Spleen (tissue), 11 donors: ENCODE measurements around the gene SYNJ1. TPM values are rescaled to one million over a fixed set of nuclear protein-coding genes. Genes with fewer than 3 reads are reported as not detected.

ENCODE experiments used
- DNase-seq: peaks from one replicate; pipeline ENCODE4 v3.0.0-alpha.2; 2020
- H3K27ac ChIP-seq, 8 donors: fragments of 200-600 bp; sonication (generic) in 7 of 8; 1 replicate in 4 of 8; 2 replicates in 4 of 8; pipeline versions ENCODE4 v1.5.0 to v1.8.0; 2016 to 2021; ENCODE audit warnings: inconsistent platforms in 4 of 8, mild to moderate bottlenecking in 4 of 8, moderate library complexity in 1 of 8
- H3K27me3 ChIP-seq, 7 donors: fragments of 200-600 bp; sonication (generic) in 6 of 7; replicated peaks in 1 of 7; 1 replicate in 4 of 7; 2 replicates in 3 of 7; pipeline versions ENCODE4 v1.5.0 to v1.8.0; 2016 to 2021; ENCODE audit warnings: inconsistent platforms in 3 of 7, mild to moderate bottlenecking in 1 of 7
- H3K36me3 ChIP-seq, 6 donors: fragments of 200-600 bp; sonication (generic) in 5 of 6; 1 replicate in 4 of 6; 2 replicates in 2 of 6; pipeline versions ENCODE4 v1.5.0 to v1.8.0; 2016 to 2021; ENCODE audit warnings: inconsistent platforms in 2 of 6
- H3K4me1 ChIP-seq, 6 donors: fragments of 200-600 bp; sonication (generic) in 5 of 6; 1 replicate in 3 of 6; 2 replicates in 3 of 6; pipeline versions ENCODE4 v1.5.0 to v1.8.0; 2016 to 2021; ENCODE audit warnings: inconsistent platforms in 3 of 6
- H3K4me3 ChIP-seq, 8 donors: fragments of 200-600 bp; sonication (generic) in 7 of 8; 1 replicate in 4 of 8; 2 replicates in 4 of 8; pipeline versions ENCODE4 v1.5.0 to v1.8.0; 2016 to 2021; ENCODE audit warnings: inconsistent platforms in 4 of 8, mild to moderate bottlenecking in 4 of 8, moderate library complexity in 2 of 8
- H3K9me3 ChIP-seq, 8 donors: fragments of 200-600 bp; sonication (generic) in 7 of 8; 1 replicate in 4 of 8; 2 replicates in 4 of 8; pipeline versions ENCODE4 v1.5.0 to v1.8.0; 2016 to 2021; ENCODE audit warnings: inconsistent platforms in 4 of 8
- POLR2A ChIP-seq, 3 donors: fragments of 450-650 bp; IDR thresholded peaks; one replicate each; pipeline ENCODE4 v1.5.1; 2017; ENCODE audit warnings: antibody characterized with exemption in 3 of 3, mild to moderate bottlenecking in 1 of 3
- POLR2AphosphoS5 ChIP-seq, 3 donors: sonication (generic); formaldehyde crosslinking; IDR thresholded peaks; one replicate each; pipeline ENCODE4 v1.5.1; 2017; ENCODE audit warnings: antibody characterized with exemption in 3 of 3
- WGBS, 5 donors: extraction: QIAGEN DNeasy Blood & Tissue Kit in 3 of 5; methylation state at CpG; one replicate each; pipeline versions ENCODE4 v1.1.5 to v1.1.7; 2013 to 2018; 5-methylcytosine and 5-hydroxymethylcytosine counted together
- intact Hi-C: fragments of 100-400 bp; cut with DNase I; formaldehyde crosslinking; loops from one replicate; pipeline ENCODE4 v1.15.0; 2023; ENCODE audit warnings: low total_unique reads
- polyA plus RNA-seq, 3 donors: library from polyadenylated mRNA; stranded (reverse); fragments of 200-250 nt; gene quantifications; one replicate each; pipeline ENCODE4 v1.2.1, GENCODE V29; 2013
- total RNA-seq, 7 donors: library from RNA; depleted of rRNA in 3 of 7; stranded (reverse); fragments of >200 nt in 3 of 7; fragmentation: NEBNext Ultra II Directional in 4 of 7; extraction: Animal tissue kit (Norgen Biotek cat#: 25700) in 4 of 7; gene quantifications; one replicate each; pipeline versions ENCODE4 v1.1.0 to v1.2.1, GENCODE V29; 2016 to 2021
- TF ChIP-seq, protein P1 (sequence below), 11 experiments: fragments of 200-600 bp in 7 of 11; fragments of 450-650 bp in 4 of 11; sonication (generic) in 4 of 11; IDR thresholded peaks in 8 of 11; conservative IDR thresholded peaks in 3 of 11; 1 replicate in 7 of 11; 2 replicates in 4 of 11; pipeline versions ENCODE4 v1.4.0 to v1.8.0; 2016 to 2021; ENCODE audit warnings: antibody characterized with exemption in 11 of 11, inconsistent platforms in 4 of 11, mild to moderate bottlenecking in 1 of 11
- donor health status: healthy with polysubstance abuse.
- donor health status: DM: no; HTN: no; CAD: no; lungs with moderate emphysema.
- donor health status: DM: no; HTN: no; CAD: no.
- donor health status: Bipolar disorder and iron deficiency.
- donor health status: healthy.
- donor health status: DM: no; HTN: no; CAD: no.
- donor health status: DM: yes; HTN: yes; CAD: no.

SYNJ1 gene
- total and polyA plus RNA-seq, 10 donors = 3.3 to 30.3 (median 18.7) TPM

DNA sequence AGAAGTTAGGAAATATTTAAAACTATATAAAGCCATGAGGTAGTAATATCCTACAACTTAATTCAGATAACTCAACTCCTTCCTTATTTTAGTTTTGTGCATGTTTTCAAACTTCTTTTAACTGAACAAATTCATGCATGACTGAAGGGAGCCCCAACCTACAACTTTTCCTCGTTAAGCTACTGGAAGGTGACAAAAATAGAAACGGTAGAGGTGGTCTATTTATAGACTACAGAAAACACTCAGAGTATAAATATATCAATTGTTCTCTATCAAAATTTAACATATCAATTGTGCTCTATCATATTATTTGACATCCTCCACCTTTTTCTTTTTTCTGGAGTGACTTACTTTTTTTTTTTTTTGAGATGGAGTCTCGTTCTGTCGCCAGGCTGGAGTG, 16.8 kb downstream of the SYNJ1 start:
- Histone ChIP-seq H3K4me3 (no peak overlapping the region), H3K4me1 (peaks cover 6 to 36% (median 21%) of the 10 kb centered on the region in 6 donors), H3K9me3 (no peaks in the 10 kb centered on the region), H3K27ac (no peak overlapping the region), H3K36me3 (peaks cover 0 to 4% (median 0%) of the 10 kb centered on the region in 6 donors), H3K27me3 (peaks cover 0 to 58% (median 0%) of the 10 kb centered on the region in 7 donors)
- 62 to 85% (median 68%) methylated on average over 4 of the region's 4 CpGs for WGBS, 5 donors
- DNase-seq = no peak
- intact Hi-C loops = no loop called here
- TF ChIP-seq POLR2A (IDR thresholded peaks at IDR 0.05) = no peak

DNA sequence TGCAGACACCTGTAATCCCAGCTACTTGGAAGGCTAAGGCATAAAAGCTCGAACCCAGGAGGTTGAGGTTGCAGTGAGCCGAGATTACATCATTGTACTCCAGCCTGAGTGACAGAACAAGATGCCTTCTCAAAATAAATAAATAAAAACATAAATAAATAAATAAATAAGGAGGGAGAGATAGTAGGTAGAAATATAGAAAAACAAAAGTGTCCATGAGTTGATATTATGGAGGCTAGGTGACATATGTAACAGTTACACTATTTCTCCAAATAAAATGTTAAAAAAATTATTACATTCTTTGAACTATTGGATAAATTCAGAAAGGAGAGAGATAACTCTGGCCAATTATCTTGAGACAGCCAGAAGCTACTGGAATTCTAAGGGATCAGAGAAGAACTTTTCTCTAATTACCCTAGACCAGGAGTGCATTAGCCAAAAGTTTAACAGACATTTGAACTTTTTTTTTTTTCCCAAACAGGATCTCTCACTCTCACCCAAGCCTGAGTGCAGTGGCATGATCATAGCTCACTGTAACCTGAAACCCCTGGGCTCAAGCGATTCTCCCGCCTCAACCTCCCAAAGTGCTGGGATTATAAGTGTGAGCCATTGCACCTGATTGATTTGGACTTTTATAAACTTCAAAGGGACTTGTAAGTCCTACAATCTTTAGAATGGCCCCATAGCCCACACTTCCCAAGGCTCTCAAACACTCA, 17.6 kb downstream of the SYNJ1 start:
- 93 to 99% (median 94%) methylated on average over 4 of the region's 4 CpGs for WGBS, 5 donors
- TF ChIP-seq, protein P1, sequence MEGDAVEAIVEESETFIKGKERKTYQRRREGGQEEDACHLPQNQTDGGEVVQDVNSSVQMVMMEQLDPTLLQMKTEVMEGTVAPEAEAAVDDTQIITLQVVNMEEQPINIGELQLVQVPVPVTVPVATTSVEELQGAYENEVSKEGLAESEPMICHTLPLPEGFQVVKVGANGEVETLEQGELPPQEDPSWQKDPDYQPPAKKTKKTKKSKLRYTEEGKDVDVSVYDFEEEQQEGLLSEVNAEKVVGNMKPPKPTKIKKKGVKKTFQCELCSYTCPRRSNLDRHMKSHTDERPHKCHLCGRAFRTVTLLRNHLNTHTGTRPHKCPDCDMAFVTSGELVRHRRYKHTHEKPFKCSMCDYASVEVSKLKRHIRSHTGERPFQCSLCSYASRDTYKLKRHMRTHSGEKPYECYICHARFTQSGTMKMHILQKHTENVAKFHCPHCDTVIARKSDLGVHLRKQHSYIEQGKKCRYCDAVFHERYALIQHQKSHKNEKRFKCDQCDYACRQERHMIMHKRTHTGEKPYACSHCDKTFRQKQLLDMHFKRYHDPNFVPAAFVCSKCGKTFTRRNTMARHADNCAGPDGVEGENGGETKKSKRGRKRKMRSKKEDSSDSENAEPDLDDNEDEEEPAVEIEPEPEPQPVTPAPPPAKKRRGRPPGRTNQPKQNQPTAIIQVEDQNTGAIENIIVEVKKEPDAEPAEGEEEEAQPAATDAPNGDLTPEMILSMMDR (IDR thresholded peaks at IDR 0.05 in 8 of 11, conservative IDR thresholded peaks at IDR 0.05 in 3 of 11) = no peak
- no peak for TF ChIP-seq POLR2A (IDR thresholded peaks at IDR 0.05)
- no peak for TF ChIP-seq POLR2AphosphoS5 (IDR thresholded peaks at IDR 0.05)
- intact Hi-C loops = no loop called here

DNA sequence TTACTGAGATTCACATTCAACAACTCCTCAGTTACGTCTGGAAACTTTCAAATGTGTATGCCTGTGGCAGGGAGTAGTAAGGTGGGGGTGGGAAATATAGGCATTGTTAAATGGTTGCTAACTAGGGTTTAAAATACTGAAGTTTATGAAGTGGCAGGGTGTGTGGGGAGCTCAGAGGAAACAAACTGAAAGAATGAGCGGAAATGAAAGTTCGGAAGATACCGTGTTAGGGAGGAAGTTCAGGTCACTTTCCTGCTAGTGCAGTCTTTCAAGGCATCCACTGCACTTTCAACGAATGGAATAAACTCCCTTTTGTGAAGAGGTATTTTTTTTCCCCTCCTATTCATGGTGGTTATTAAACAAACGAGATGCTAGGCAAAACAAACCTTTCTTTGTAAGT, 19.7 kb downstream of the SYNJ1 start:
- Histone ChIP-seq H3K36me3 (peaks cover 0 to 10% (median 0%) of the 10 kb centered on the region in 6 donors), H3K27ac (peak overlapping the region in 2 of 8 donors; percentile 42 to 45), H3K4me1 (peaks cover 6 to 49% (median 22%) of the 10 kb centered on the region in 6 donors), H3K4me3 (peak overlapping the region in 1 of 8 donors; percentile 18), H3K27me3 (peaks cover 0 to 50% (median 0%) of the 10 kb centered on the region in 7 donors), H3K9me3 (no peaks in the 10 kb centered on the region)
- WGBS, 5 donors = 58 to 71% (median 62%) methylated on average over 6 of the region's 6 CpGs
- TF ChIP-seq, protein P1 (IDR thresholded peaks at IDR 0.05 in 8 of 11, conservative IDR thresholded peaks at IDR 0.05 in 3 of 11) = no peak
- TF ChIP-seq POLR2AphosphoS5 (IDR thresholded peaks at IDR 0.05) (no peak), POLR2A (IDR thresholded peaks at IDR 0.05) (no peak)
- intact Hi-C loops = no loop called here
- DNase-seq = no peak

More for the DNA sequence above, 17.6 kb downstream of the SYNJ1 start:
- no peak overlapping the region for H3K27ac ChIP-seq
- H3K27me3 ChIP-seq = peaks cover 0 to 56% (median 0%) of the 10 kb centered on the region in 7 donors
- peaks cover 0 to 4% (median 0%) of the 10 kb centered on the region in 6 donors for H3K36me3 ChIP-seq
- no peak for DNase-seq
- no peaks in the 10 kb centered on the region for H3K9me3 ChIP-seq
- H3K4me1 ChIP-seq = peaks cover 6 to 36% (median 21%) of the 10 kb centered on the region in 6 donors
- no peak overlapping the region for H3K4me3 ChIP-seq

DNA sequence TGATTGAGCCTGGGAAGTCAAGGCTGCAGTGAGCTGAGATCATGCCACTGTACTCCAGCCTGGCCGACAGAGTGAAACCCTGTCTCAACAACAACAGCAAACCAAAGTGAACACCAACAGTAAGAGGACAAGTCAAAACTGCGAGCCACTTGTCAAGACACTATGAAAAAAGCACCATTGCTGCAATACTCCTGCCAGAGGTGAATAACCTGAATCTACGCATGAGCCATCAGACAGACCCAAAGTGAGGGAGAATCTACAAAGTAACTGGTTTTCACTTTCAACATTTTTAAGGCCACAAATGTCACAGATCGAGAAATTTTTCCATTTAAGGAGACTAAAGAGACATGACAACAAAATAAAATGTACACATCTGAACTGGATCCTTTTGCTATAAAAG, 21.9 kb downstream of the SYNJ1 start:
- H3K9me3 ChIP-seq = no peaks in the 10 kb centered on the region
- peaks cover 0 to 20% (median 0%) of the 10 kb centered on the region in 6 donors for H3K36me3 ChIP-seq
- no peak overlapping the region for H3K4me3 ChIP-seq
- peaks cover 0 to 44% (median 0%) of the 10 kb centered on the region in 7 donors for H3K27me3 ChIP-seq
- H3K4me1 ChIP-seq = peaks cover 0 to 35% (median 6%) of the 10 kb centered on the region in 6 donors
- no peak for TF ChIP-seq POLR2A (IDR thresholded peaks at IDR 0.05)
- TF ChIP-seq POLR2AphosphoS5 (IDR thresholded peaks at IDR 0.05) = no peak
- TF ChIP-seq, protein P1 (IDR thresholded peaks at IDR 0.05 in 8 of 11, conservative IDR thresholded peaks at IDR 0.05 in 3 of 11) = no peak
- DNase-seq = no peak
- intact Hi-C loops = no loop called here
- 86 to 95% (median 94%) methylated on average over 4 of the region's 4 CpGs for WGBS, 5 donors
- H3K27ac ChIP-seq = no peak overlapping the region
